HG02970 (cell line): ENCODE data around the gene SOX13.

ENCODE experiments used
- ATAC-seq: cut with Tn5 transposase; IDR thresholded peaks from one replicate; pipeline ENCODE4 v1.9.1; 2021; ENCODE audit warnings: mild to moderate bottlenecking, moderate library complexity, moderate number of reproducible peaks; ENCODE audit not compliant: unreplicated experiment, low FRiP score

The SOX13 gene

GRCh38 chr1:204149635-204150565 is 77.0 kb downstream of the SOX13 start:
- no peak for ATAC-seq

GRCh38 chr1:204150702-204151551 is 78.0 kb downstream of the SOX13 start:
- no peak for ATAC-seq

GRCh38 chr1:204151552-204152309 is 78.8 kb downstream of the SOX13 start, which contains the start of gene ETNK2:
TSS of gene ETNK2 (minus strand) at chr1:204152044. CDS start at chr1:204151852, 192 bp downstream.
- no peak for ATAC-seq

- no peak for ATAC-seq
These were observed 79.6 kb downstream of the SOX13 start for GRCh38 chr1:204152310-204153044.

GRCh38 chr1:204153667-204154066 is 80.8 kb downstream of the SOX13 start:
- ATAC-seq, result no peak

- ATAC-seq, result no peak
These were observed 81.8 kb downstream of the SOX13 start for GRCh38 chr1:204154568-204155255.

- no peak for ATAC-seq
These were observed 83.0 kb downstream of the SOX13 start for GRCh38 chr1:204155881-204156280.

- no peak for ATAC-seq
These were observed 85.0 kb downstream of the SOX13 start for GRCh38 chr1:204157962-204158361.

GRCh38 chr1:204161609-204162493 is 88.9 kb downstream of the SOX13 start:
- no peak for ATAC-seq

- ATAC-seq, result no peak
These were observed 89.7 kb downstream of the SOX13 start for GRCh38 chr1:204162494-204163074.

- ATAC-seq, result no peak
These were observed 93.3 kb downstream of the SOX13 start, which contains the start of gene REN for GRCh38 chr1:204166219-204166618. TSS of gene REN (minus strand) at chr1:204166337. CDS start at chr1:204166293, 44 bp downstream.

GRCh38 chr1:204167730-204168129 is 94.8 kb downstream of the SOX13 start:
- ATAC-seq, result no peak

- ATAC-seq, result no peak
These were observed 96.9 kb downstream of the SOX13 start for GRCh38 chr1:204169858-204170257.

GRCh38 chr1:204170494-204171155 is 97.7 kb downstream of the SOX13 start:
- no peak for ATAC-seq

- ATAC-seq, result no peak
These were observed 98.8 kb downstream of the SOX13 start for GRCh38 chr1:204171751-204172178.

- ATAC-seq, result no peak
These were observed 99.6 kb downstream of the SOX13 start for GRCh38 chr1:204172404-204173029.

- ATAC-seq, result no peak
These were observed 102.0 kb downstream of the SOX13 start for GRCh38 chr1:204174958-204175357.
